Measurements from ENCODE around the gene GORASP1.

Gene GORASP1

GRCh38 chr3:39079530-39079929, 27.9 kb downstream of the GORASP1 start:
- no peaks in the 10 kb centered on the region for H3K9me3 ChIP-seq
- H3K27ac ChIP-seq = no peak overlapping the region
- DNase-seq = no peak
- peaks cover 42 to 89% (median 89%) of the 10 kb centered on the region in 3 donors for H3K36me3 ChIP-seq
- no peaks in the 10 kb centered on the region for H3K4me1 ChIP-seq
- no peaks in the 10 kb centered on the region for H3K27me3 ChIP-seq
- TF ChIP-seq CTCF (IDR thresholded peaks at IDR 0.05) = no peak
- intact Hi-C loops (cut with DNase I; ENCODE audit: low total_unique reads) = no loop called here
- H3K4me3 ChIP-seq = no peak overlapping the region

- H3K4me1 ChIP-seq = no peaks in the 10 kb centered on the region
- no peak overlapping the region for H3K4me3 ChIP-seq
- intact Hi-C loops (cut with DNase I; ENCODE audit: low total_unique reads) = no loop called here
- no peak overlapping the region for H3K27ac ChIP-seq
- no peaks in the 10 kb centered on the region for H3K27me3 ChIP-seq
- no peak for DNase-seq
- TF ChIP-seq CTCF (IDR thresholded peaks at IDR 0.05) = no peak
- no peaks in the 10 kb centered on the region for H3K9me3 ChIP-seq
- H3K36me3 ChIP-seq = peaks cover 72 to 90% (median 75%) of the 10 kb centered on the region in 3 donors
These were observed 31.5 kb downstream of the GORASP1 start for GRCh38 chr3:39075910-39076309.

GRCh38 chr3:39068556-39068955, 38.9 kb downstream of the GORASP1 start:
- intact Hi-C loops (cut with DNase I; ENCODE audit: low total_unique reads) = no loop called here
- DNase-seq = no peak
- H3K4me1 ChIP-seq = peaks cover 0 to 14% (median 1%) of the 10 kb centered on the region in 4 donors

GRCh38 chr3:39067286-39067685, 40.1 kb downstream of the GORASP1 start:
- Histone ChIP-seq H3K4me1 (peaks cover 0 to 14% (median 1%) of the 10 kb centered on the region in 4 donors), H3K27ac (no peak overlapping the region), H3K4me3 (no peak overlapping the region), H3K27me3 (no peaks in the 10 kb centered on the region), H3K9me3 (no peaks in the 10 kb centered on the region), H3K36me3 (peaks cover 31 to 61% (median 56%) of the 10 kb centered on the region in 3 donors)
- DNase-seq = no peak
- TF ChIP-seq CTCF (IDR thresholded peaks at IDR 0.05) = no peak
- intact Hi-C loops (cut with DNase I; ENCODE audit: low total_unique reads) = no loop called here

More at GRCh38 chr3:39068556-39068955, 38.9 kb downstream of the GORASP1 start:
- TF ChIP-seq CTCF (IDR thresholded peaks at IDR 0.05) = no peak
- Histone ChIP-seq H3K27ac (no peak overlapping the region), H3K36me3 (peaks cover 36 to 73% (median 68%) of the 10 kb centered on the region in 3 donors), H3K27me3 (no peaks in the 10 kb centered on the region), H3K4me3 (no peak overlapping the region), H3K9me3 (no peaks in the 10 kb centered on the region)

- no peak overlapping the region for H3K27ac ChIP-seq
- no peak overlapping the region for H3K4me3 ChIP-seq
- no peaks in the 10 kb centered on the region for H3K27me3 ChIP-seq
- peaks cover 25 to 44% (median 42%) of the 10 kb centered on the region in 3 donors for H3K36me3 ChIP-seq
- intact Hi-C loops (cut with DNase I; ENCODE audit: low total_unique reads) = no loop called here
- no peak for DNase-seq
- peaks cover 0 to 14% (median 1%) of the 10 kb centered on the region in 4 donors for H3K4me1 ChIP-seq
- no peaks in the 10 kb centered on the region for H3K9me3 ChIP-seq
- TF ChIP-seq CTCF (IDR thresholded peaks at IDR 0.05) = no peak
These were observed 42.2 kb downstream of the GORASP1 start for GRCh38 chr3:39065197-39065596.

GRCh38 chr3:39064646-39065045, 42.8 kb downstream of the GORASP1 start:
- H3K27ac ChIP-seq = no peak overlapping the region
- intact Hi-C loops (cut with DNase I; ENCODE audit: low total_unique reads) = no loop called here

More at GRCh38 chr3:39064646-39065045, 42.8 kb downstream of the GORASP1 start:
- no peaks in the 10 kb centered on the region for H3K9me3 ChIP-seq
- no peak for DNase-seq
- no peaks in the 10 kb centered on the region for H3K27me3 ChIP-seq
- H3K4me1 ChIP-seq = peaks cover 0 to 14% (median 1%) of the 10 kb centered on the region in 4 donors
- no peak for TF ChIP-seq CTCF (IDR thresholded peaks at IDR 0.05)
- peaks cover 25 to 39% (median 37%) of the 10 kb centered on the region in 3 donors for H3K36me3 ChIP-seq
- H3K4me3 ChIP-seq = no peak overlapping the region
